SK-N-SH (cell line): ENCODE results near the gene SDR9C7. TPM values are rescaled to one million over a fixed set of nuclear protein-coding genes. Genes with fewer than 3 reads are reported as not detected.
"Not testable (repeated sequence)": the region's sequence is repeated elsewhere in the genome, so short reads cannot be mapped to it uniquely, and the experiment has no call there.

Experiments
- CTCF ChIA-PET: fragments of 300-600, 350-600 bp; formaldehyde crosslinking; extraction: SDS; loops from one replicate; lab custom pipeline; 2021; lab: Yijun Ruan, JAX
- POLR2A ChIA-PET: fragments of 350-600 bp; sonication (Branson Sonifier 250); formaldehyde crosslinking; extraction: SDS; loops from one replicate; lab custom pipeline; 2020; ENCODE audit warnings: antibody characterized with exemption, inconsistent platforms; lab: Yijun Ruan, JAX
- DNase-seq: peaks from one replicate; pipeline ENCODE4 v3.0.0; 2012
- H2AFZ ChIP-seq: fragments of 200-600 bp; sonication (generic); 2 replicates; pipeline ENCODE4 v1.8.1; 2016; ENCODE audit warnings: antibody characterized with exemption, mild to moderate bottlenecking, low read depth
- H3F3A ChIP-seq: fragments of 200-600 bp; sonication (generic); replicated peaks from 2 replicates; pipeline ENCODE3; 2016; ENCODE audit warnings: antibody characterized with exemption, mild to moderate bottlenecking; ENCODE audit not compliant: insufficient read depth
- H3K27ac ChIP-seq, 2 experiments: fragments of 200-500 bp in 1 of 2; fragments of 200-600 bp in 1 of 2; sonication (Bioruptor generic) in 1 of 2; sonication (generic), shearing (Covaris generic) in 1 of 2; 2 replicates each; pipeline versions ENCODE4 v1.5.1 to v1.6.1; 2014 to 2016; ENCODE audit warnings: low read depth in 2 of 2, inconsistent platforms in 1 of 2, low read length in 1 of 2, mild to moderate bottlenecking in 1 of 2, mixed read lengths in 1 of 2
- H3K27me3 ChIP-seq: fragments of 200-600 bp; sonication (generic), shearing (Covaris generic); 2 replicates; pipeline ENCODE4 v1.6.1; 2016; ENCODE audit warnings: mixed run types; ENCODE audit not compliant: insufficient read depth
- H3K36me3 ChIP-seq, 2 experiments: fragments of 200-500 bp in 1 of 2; fragments of 200-600 bp in 1 of 2; sonication (Bioruptor generic) in 1 of 2; sonication (generic) in 1 of 2; replicated peaks in 1 of 2; 2 replicates each; pipeline versions ENCODE3 to v1.5.1; 2014 to 2016; ENCODE audit warnings: low read length in 1 of 2, mild to moderate bottlenecking in 1 of 2; ENCODE audit not compliant: insufficient read depth in 2 of 2, control insufficient read depth in 1 of 2
- H3K4me1 ChIP-seq, 2 experiments: fragments of 200-500 bp in 1 of 2; fragments of 200-600 bp in 1 of 2; sonication (Bioruptor generic) in 1 of 2; sonication (generic), shearing (Covaris generic) in 1 of 2; 2 replicates each; pipeline versions ENCODE4 v1.5.1 to v1.6.1; 2014 to 2016; ENCODE audit warnings: low read depth in 1 of 2, low read length in 1 of 2, mixed run types in 1 of 2; ENCODE audit not compliant: insufficient read depth in 2 of 2, control insufficient read depth in 1 of 2
- H3K4me2 ChIP-seq: fragments of 200-600 bp; sonication (generic), shearing (Covaris generic); 2 replicates; pipeline ENCODE4 v1.6.1; 2017; ENCODE audit warnings: mixed run types
- H3K4me3 ChIP-seq, 2 experiments: fragments of 200-500 bp in 1 of 2; fragments of 200-600 bp in 1 of 2; sonication (Bioruptor generic) in 1 of 2; sonication (generic), shearing (Covaris generic) in 1 of 2; 2 replicates each; pipeline versions ENCODE4 v1.5.1 to v1.8.1; 2014 to 2016; ENCODE audit warnings: low read depth in 2 of 2, inconsistent platforms in 1 of 2, low read length in 1 of 2, mild to moderate bottlenecking in 1 of 2, mixed read lengths in 1 of 2, moderate library complexity in 1 of 2
- H3K79me2 ChIP-seq: fragments of 200-600 bp; sonication (generic); 2 replicates; pipeline ENCODE4 v1.8.1; 2017; ENCODE audit warnings: mild to moderate bottlenecking; ENCODE audit not compliant: insufficient read depth
- H3K9ac ChIP-seq: fragments of 200-600 bp; sonication (generic); 2 replicates; pipeline ENCODE4 v1.6.1; 2017; ENCODE audit warnings: mixed run types
- H3K9me2 ChIP-seq: fragments of 200-600 bp; sonication (generic); 2 replicates; pipeline ENCODE4 v1.6.1; 2017; ENCODE audit warnings: mixed run types
- H3K9me3 ChIP-seq: fragments of 200-600 bp; sonication (generic); 2 replicates; pipeline ENCODE4 v1.6.1; 2017; ENCODE audit warnings: mixed run types, mild to moderate bottlenecking, moderate library complexity
- H4K20me1 ChIP-seq: fragments of 200-600 bp; sonication (generic); 2 replicates; pipeline ENCODE4 v1.6.1; 2017; ENCODE audit warnings: mild to moderate bottlenecking, mixed run types; ENCODE audit not compliant: insufficient read depth
- ELF1 ChIP-seq: IDR thresholded peaks from 2 replicates; pipeline ENCODE4 v1.4.0; 2012
- GATA2 ChIP-seq: sonication (generic); formaldehyde crosslinking; IDR thresholded peaks from 2 replicates; pipeline ENCODE4 v1.5.0; 2020; ENCODE audit warnings: mild to moderate bottlenecking, missing genetic modification reagents
- IRF3 ChIP-seq: fragments of 150-350 bp; IDR thresholded peaks from 2 replicates; pipeline ENCODE4 v1.6.1; 2016; ENCODE audit warnings: mild to moderate bottlenecking, low read depth, low read length
- JUND ChIP-seq: IDR thresholded peaks from 2 replicates; pipeline ENCODE4 v1.4.0; 2012
- MAX ChIP-seq: IDR thresholded peaks from 2 replicates; pipeline ENCODE4 v1.4.0; 2012; ENCODE audit warnings: low read depth
- MEF2A ChIP-seq: IDR thresholded peaks from 2 replicates; pipeline ENCODE4 v1.4.0; 2012; ENCODE audit warnings: low read depth, borderline replicate concordance
- NRF1 ChIP-seq: IDR thresholded peaks from 2 replicates; pipeline ENCODE4 v1.6.1; 2012; ENCODE audit warnings: low read depth, mild to moderate bottlenecking, low read length
- RAD21 ChIP-seq: IDR thresholded peaks from 2 replicates; pipeline ENCODE4 v1.6.1; 2012; ENCODE audit warnings: mild to moderate bottlenecking, low read length
- RFX5 ChIP-seq: IDR thresholded peaks from 2 replicates; pipeline ENCODE4 v1.6.1; 2012; ENCODE audit warnings: mild to moderate bottlenecking, improper control_type of control experiment, low read length
- SMC3 ChIP-seq: IDR thresholded peaks from 2 replicates; pipeline ENCODE4 v1.6.1; 2012; ENCODE audit warnings: low read depth, low read length, improper control_type of control experiment
- TCF12 ChIP-seq: IDR thresholded peaks from 2 replicates; pipeline ENCODE4 v1.4.0; 2012
- USF2 ChIP-seq: fragments of 150-350 bp; IDR thresholded peaks from 2 replicates; pipeline ENCODE4 v1.6.1; 2017; ENCODE audit warnings: antibody characterized with exemption, low read length, low read depth, borderline replicate concordance
- WGBS: methylation state at CpG from one replicate; pipeline ENCODE4 v1.1.6; 2017; ENCODE audit warnings: low lambda C conversion rate; 5-methylcytosine and 5-hydroxymethylcytosine counted together
- polyA plus RNA-seq, 3 experiments: library from polyadenylated mRNA; depleted of rRNA; stranded (reverse); fragments of >200 nt; gene quantifications; 2 replicates each; pipeline ENCODE4 v1.2.3, GENCODE V29; 2012

Gene SDR9C7
- polyA plus RNA-seq, 1 of the 3 experiments (the other 2 are of a cell fraction), result not detected

GRCh38 chr12:56894698-56895368, 39.4 kb downstream of the SDR9C7 start:
- TF ChIP-seq NRF1 (no peak), GATA2 (CRISPR knock-in tag) (no peak), SMC3 (no peak), RFX5 (no peak), JUND (no peak), RAD21 (no peak), IRF3 (no peak), MEF2A (no peak), MAX (no peak), USF2 (no peak), TCF12 (no peak), ELF1 (no peak)
- WGBS, result 8% methylated on average over 5 of the region's 5 CpGs
- no peaks in the 10 kb centered on the region for H3K27me3 ChIP-seq
- H3K79me2 ChIP-seq, result no peaks in the 10 kb centered on the region
- H3K9me3 ChIP-seq, result no peaks in the 10 kb centered on the region
- no peak overlapping the region for H3K27ac ChIP-seq
- H3K4me1 ChIP-seq, result no peaks in the 10 kb centered on the region
- H2AFZ ChIP-seq, result no peak overlapping the region
- no peaks in the 10 kb centered on the region for H4K20me1 ChIP-seq
- POLR2A ChIA-PET, result no interaction called here
- H3K9me2 ChIP-seq, result no peaks in the 10 kb centered on the region
- no peaks in the 10 kb centered on the region for H3F3A ChIP-seq
- no peak for DNase-seq
- H3K4me2 ChIP-seq, result no peak overlapping the region
- no peak overlapping the region for H3K9ac ChIP-seq
- H3K36me3 ChIP-seq, result no peaks in the 10 kb centered on the region
- no peak overlapping the region for H3K4me3 ChIP-seq
- CTCF ChIA-PET, result no interaction called here

- H3K79me2 ChIP-seq, DNase-seq, H3K9me3 ChIP-seq, H2AFZ ChIP-seq, H3K27ac ChIP-seq, H3K4me1 ChIP-seq, H3K36me3 ChIP-seq, H3K4me2 ChIP-seq, CTCF ChIA-PET, H4K20me1 ChIP-seq, H3K27me3 ChIP-seq, H3K9me2 ChIP-seq, H3K4me3 ChIP-seq, H3K9ac ChIP-seq, POLR2A ChIA-PET, H3F3A ChIP-seq: not testable (repeated sequence)
- WGBS, result 23% methylated on average over 3 of the region's 3 CpGs
Observed at GRCh38 chr12:56891885-56892284, 42.3 kb downstream of the SDR9C7 start.
